GM19324 (cell line): ENCODE data around the gene AFAP1.

Experiments
- ATAC-seq: cut with Tn5 transposase; IDR thresholded peaks from one replicate; pipeline ENCODE4 v1.9.1; 2021; ENCODE audit warnings: mild to moderate bottlenecking, moderate library complexity; ENCODE audit not compliant: unreplicated experiment, low FRiP score

Gene AFAP1

GRCh38 chr4:7939377-7940108, at the start of gene AFAP1:
Gene AFAP1, minus strand, starts transcription at chr4:7939861. Its CDS starts 67,783 bp downstream, at chr4:7872078.
- peak; percentile 93 for ATAC-seq

GRCh38 chr4:7988437-7988836, 48.8 kb upstream of the AFAP1 start:
- ATAC-seq = no peak

- peak; percentile 53 for ATAC-seq
Measured at GRCh38 chr4:7987148-7987989, 47.7 kb upstream of the AFAP1 start.

- no peak for ATAC-seq
Measured at GRCh38 chr4:7985891-7986441, 46.3 kb upstream of the AFAP1 start.

- ATAC-seq = no peak
Measured at GRCh38 chr4:7985072-7985471, 45.4 kb upstream of the AFAP1 start.

GRCh38 chr4:7984286-7984925, 44.7 kb upstream of the AFAP1 start:
- no peak for ATAC-seq

GRCh38 chr4:7983296-7983695, 43.6 kb upstream of the AFAP1 start:
- ATAC-seq = no peak

GRCh38 chr4:7981738-7982394, 42.2 kb upstream of the AFAP1 start:
- ATAC-seq = no peak

- ATAC-seq = no peak
Measured at GRCh38 chr4:7980036-7980435, 40.4 kb upstream of the AFAP1 start.

GRCh38 chr4:7979652-7979968, 39.9 kb upstream of the AFAP1 start:
- ATAC-seq = no peak

GRCh38 chr4:7978907-7979651, 39.4 kb upstream of the AFAP1 start:
- ATAC-seq = no peak

GRCh38 chr4:7978489-7978888, 38.8 kb upstream of the AFAP1 start:
- no peak for ATAC-seq

- no peak for ATAC-seq
Measured at GRCh38 chr4:7976634-7977033, 37.0 kb upstream of the AFAP1 start.

- no peak for ATAC-seq
Measured at GRCh38 chr4:7976025-7976424, 36.4 kb upstream of the AFAP1 start.

- no peak for ATAC-seq
Measured at GRCh38 chr4:7974425-7974824, 34.8 kb upstream of the AFAP1 start.

GRCh38 chr4:7973545-7973981, 33.9 kb upstream of the AFAP1 start:
- ATAC-seq = no peak

GRCh38 chr4:7971881-7972500, 32.3 kb upstream of the AFAP1 start:
- no peak for ATAC-seq

- no peak for ATAC-seq
Measured at GRCh38 chr4:7971159-7971631, 31.5 kb upstream of the AFAP1 start.

GRCh38 chr4:7970361-7970946, 30.8 kb upstream of the AFAP1 start:
- ATAC-seq = no peak
